GM18909 (cell line): ENCODE measurements around the gene XIAP.
"Not testable (repeated sequence)": the region's sequence is repeated elsewhere in the genome, so short reads cannot be mapped to it uniquely, and the experiment has no call there.

Experiments
- ATAC-seq: cut with Tn5 transposase; IDR thresholded peaks from one replicate; pipeline ENCODE4 v1.9.1; 2021; ENCODE audit warnings: mild to moderate bottlenecking; ENCODE audit not compliant: unreplicated experiment, poor library complexity

XIAP gene

GRCh38 chrX:123873956-123874355, 14.1 kb downstream of the XIAP start:
- ATAC-seq = no peak

GRCh38 chrX:123876177-123876576, 16.3 kb downstream of the XIAP start:
- no peak for ATAC-seq

DNA sequence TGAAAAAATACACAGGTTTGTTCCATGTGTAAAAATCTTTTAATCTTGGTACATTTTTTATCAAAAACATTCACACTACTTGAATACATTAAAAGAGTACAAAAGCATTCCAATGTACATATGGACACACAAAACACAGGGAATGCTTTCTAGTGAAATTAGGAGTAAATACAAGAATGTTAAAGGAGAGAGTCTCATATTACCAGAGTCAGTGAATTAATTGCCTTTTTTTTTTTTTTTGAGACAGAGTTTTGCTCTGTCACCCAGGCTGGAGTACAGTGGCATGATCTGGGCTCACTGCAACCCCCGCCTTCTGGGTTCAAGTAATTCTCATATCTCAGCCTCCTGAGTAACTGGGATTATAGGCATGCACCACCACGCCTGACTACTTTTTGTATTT, 17.0 kb downstream of the XIAP start:
- no peak for ATAC-seq

- ATAC-seq = peak; percentile 89
These were observed 18.4 kb downstream of the XIAP start for GRCh38 chrX:123878252-123878721.

DNA sequence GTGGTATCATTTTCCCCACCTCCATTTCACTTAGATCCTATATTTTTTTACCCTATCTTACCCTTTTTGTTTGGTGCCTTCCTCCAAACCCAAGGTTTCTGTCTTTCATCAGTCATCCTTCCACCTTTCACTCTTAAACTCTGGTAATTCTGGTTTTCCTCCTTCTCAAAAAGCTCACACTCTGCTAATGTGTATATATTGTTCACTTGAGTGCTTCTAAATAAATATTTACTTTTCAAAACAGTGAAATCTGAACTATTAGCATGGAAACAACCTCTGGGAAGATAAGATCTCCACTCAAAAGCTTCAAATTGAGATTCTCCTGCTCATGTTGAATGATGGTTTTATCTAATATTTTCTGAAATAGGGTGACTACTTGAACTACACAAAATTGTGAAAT, 21.5 kb downstream of the XIAP start:
- no peak for ATAC-seq

GRCh38 chrX:123882391-123882790, 22.5 kb downstream of the XIAP start:
- ATAC-seq = no peak

DNA sequence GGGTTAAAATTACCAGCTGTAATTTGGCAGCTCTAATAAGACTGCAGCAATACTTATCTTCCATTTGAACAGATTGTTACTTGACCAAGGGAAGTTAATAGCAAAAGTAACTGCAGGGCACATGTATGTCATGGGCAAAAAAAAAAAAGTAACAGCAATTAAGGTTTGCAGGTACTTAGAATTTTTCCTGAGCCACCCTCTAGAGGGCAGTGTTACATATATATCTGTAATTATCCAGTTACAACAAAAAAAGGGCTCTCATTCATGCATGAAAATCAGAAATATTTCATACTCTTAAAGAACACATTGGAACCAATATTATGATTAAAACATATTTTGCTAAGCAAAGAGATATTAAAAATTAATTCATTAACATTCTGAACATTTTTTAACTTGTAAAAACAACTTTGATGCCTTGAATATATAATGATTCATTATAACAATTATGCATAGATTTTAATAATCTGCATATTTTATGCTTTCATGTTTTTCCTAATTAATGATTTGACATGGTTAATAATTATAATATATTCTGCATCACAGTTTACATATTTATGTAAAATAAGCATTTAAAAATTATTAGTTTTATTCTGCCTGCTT, 25.1 kb downstream of the XIAP start:
- no peak for ATAC-seq

DNA sequence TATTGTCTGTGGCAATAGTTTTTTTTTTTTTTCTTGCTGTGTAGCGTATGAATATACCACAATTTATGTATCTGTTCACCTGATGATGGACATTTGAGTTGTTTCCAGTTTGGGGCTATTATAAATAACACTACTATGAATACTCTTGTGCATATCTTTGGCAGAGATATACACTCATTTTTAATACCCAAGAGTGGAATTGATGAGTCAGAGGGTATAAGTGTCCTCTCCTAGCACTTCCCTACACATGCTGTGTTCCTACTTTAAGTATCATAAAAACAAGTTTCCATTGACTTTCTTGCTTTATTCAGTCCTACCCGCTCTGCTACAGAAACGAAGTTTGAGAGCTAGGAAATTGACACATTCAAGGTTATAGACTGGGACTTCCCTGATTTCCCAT, 39.8 kb downstream of the XIAP start:
- ATAC-seq = no peak

GRCh38 chrX:123903261-123903660, 43.4 kb downstream of the XIAP start:
- ATAC-seq = not testable (repeated sequence)

DNA sequence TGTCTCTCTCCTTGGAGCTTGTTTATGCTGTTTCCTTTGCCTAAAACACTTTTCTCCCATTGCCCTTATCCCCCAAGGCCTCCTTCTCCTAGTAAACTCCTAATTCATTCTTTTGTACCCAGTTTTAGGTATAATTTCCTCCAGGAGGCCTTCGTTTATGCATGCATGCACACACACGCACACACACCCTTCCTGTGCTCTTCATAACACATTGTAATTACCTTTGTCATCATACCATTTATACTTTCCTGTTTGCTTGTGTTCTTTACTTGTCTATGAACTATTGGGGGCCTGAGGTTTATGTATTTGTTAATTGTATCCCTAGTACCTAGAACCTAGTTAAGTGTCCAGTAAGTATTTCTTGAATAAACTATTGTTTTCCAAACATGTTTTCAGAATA, 45.5 kb downstream of the XIAP start:
- no peak for ATAC-seq

DNA sequence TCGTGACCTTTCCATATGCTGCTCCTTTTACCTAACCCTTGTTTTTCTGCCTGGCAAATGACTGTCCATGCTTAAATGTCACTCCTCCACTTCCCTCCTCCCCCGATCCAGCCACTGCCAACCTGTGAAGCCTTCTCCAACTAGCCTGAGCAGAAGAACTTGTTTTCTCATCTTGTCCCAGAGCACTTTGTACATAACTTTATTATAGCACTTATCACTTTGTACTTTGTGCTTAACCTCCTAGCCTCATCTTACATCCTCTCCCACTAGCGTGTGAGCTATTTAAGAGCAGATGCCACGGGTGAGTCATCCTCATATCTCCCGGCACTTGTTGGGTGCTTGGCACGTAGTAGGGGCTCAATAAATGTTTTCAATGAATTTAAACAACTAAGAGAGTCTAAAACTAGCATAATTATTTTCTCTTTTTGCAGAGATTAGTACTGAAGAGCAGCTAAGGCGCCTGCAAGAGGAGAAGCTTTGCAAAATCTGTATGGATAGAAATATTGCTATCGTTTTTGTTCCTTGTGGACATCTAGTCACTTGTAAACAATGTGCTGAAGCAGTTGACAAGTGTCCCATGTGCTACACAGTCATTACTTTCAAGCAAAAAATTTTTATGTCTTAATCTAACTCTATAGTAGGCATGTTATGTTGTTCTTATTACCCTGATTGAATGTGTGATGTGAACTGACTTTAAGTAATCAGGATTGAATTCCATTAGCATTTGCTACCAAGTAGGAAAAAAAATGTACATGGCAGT, 46.9 kb downstream of the XIAP start:
- no peak for ATAC-seq

- ATAC-seq = no peak
These were observed 49.7 kb downstream of the XIAP start for GRCh38 chrX:123909523-123909922.

DNA sequence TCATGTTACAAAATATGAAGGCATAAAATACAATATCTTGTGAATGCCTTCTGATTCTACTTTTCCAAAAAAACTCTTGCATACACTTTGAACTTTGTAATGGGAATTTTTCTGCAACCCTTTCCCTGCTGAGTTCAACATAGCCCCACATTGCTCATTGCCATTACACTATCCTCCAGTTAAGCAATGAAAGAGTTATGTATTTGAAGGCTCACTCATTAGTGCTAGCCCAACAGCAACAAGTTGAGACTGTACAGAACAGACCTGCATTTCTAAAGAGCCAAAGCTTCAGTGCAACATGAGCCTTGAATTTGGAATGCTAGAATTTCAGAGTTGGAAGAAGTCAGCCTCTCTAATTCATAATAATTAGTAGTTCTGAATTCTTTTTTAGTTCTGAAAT, 57.2 kb downstream of the XIAP start:
- no peak for ATAC-seq

GRCh38 chrX:123918106-123918721, 58.4 kb downstream of the XIAP start:
- ATAC-seq = no peak

- no peak for ATAC-seq
These were observed 60.4 kb downstream of the XIAP start for GRCh38 chrX:123920105-123920785.

GRCh38 chrX:123923211-123923610, 63.4 kb downstream of the XIAP start:
- ATAC-seq = no peak

- no peak for ATAC-seq
These were observed 64.3 kb downstream of the XIAP start for GRCh38 chrX:123924186-123924585.

DNA sequence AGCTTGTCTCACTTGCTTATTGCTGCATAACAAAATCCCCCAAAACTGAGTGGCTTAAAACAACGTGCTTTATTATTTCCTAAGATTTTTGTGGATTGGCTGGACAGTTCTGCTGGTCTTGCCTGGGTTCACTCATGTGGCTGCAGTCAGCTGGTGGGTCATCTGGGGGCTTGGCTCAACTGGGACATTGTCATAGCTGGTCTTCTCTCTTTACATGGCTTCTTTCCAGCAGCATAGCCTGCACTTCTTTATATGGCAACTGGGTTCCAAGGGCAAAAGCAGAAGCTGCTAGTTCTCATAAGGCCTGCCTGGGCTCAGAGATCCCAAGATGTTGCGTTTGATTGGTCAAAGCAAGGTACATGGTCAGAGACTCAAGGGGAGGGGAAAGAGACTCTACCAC, 68.0 kb downstream of the XIAP start:
- no peak for ATAC-seq

- not testable (repeated sequence) for ATAC-seq
These were observed 72.2 kb downstream of the XIAP start for GRCh38 chrX:123932055-123932454.

DNA sequence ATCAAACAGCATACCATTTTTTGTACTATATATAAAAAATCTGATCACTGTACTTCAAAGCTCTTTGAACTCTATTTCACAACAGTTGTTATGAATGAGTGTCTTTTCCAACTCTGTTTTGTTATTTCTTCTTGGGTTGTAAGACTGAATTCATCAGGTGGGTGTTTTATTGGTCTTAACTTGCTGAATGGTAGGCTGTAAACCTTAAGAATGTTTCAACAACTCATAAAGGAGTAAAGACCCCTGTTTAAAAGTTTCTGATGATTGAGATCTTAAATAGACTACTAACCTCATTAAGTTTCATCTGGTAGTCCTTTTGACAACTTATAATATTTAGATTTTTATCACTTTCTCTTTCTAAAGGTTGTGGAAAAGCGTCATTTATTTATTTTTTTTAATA, 83.2 kb downstream of the XIAP start:
- no peak for ATAC-seq

DNA sequence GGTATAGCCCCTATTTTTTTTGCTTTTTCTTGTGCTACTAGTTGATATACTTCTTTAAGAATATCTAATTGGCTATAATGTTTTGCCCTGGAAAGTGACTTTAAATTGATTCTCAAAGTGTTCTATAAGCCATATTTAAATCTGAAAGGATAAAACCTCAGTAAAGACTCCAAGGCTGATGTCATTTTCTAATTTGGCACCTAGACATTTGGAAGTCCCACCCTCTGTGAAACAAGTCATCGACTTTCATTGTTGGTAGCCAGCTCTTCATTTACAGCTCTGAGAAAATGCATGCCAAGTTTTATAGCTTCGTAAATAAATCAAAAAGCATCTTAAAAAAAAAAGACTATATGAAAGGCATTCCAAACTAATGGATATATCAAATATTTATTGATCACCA, 83.6 kb downstream of the XIAP start:
- no peak for ATAC-seq
